HepG2 (cell line): ENCODE results near the gene POLR1G. TPM values are rescaled to one million over a fixed set of nuclear protein-coding genes. Genes with fewer than 3 reads are reported as not detected.

Experiments
- ADNP ChIP-seq: sonication (generic); formaldehyde crosslinking; IDR thresholded peaks from 2 replicates; pipeline ENCODE4 v1.4.0; 2020; ENCODE audit warnings: missing genetic modification reagents
- ARNTL ChIP-seq: sonication (generic); formaldehyde crosslinking; IDR thresholded peaks from 2 replicates; pipeline ENCODE4 v1.4.0; 2020; ENCODE audit warnings: mild to moderate bottlenecking, missing genetic modification reagents
- ATM ChIP-seq: fragments of 450-650 bp; IDR thresholded peaks from 2 replicates; pipeline ENCODE4 v1.7.1; 2017; ENCODE audit warnings: mild to moderate bottlenecking, borderline replicate concordance
- FOXA3 ChIP-seq: IDR thresholded peaks from 2 replicates; pipeline ENCODE4 v1.6.1; 2016; ENCODE audit warnings: missing genetic modification reagents, missing compliant biosample characterization
- GFI1 ChIP-seq: sonication (generic); formaldehyde crosslinking; IDR thresholded peaks from 2 replicates; pipeline ENCODE4 v1.5.0; 2020; ENCODE audit warnings: missing genetic modification reagents, mild to moderate bottlenecking, borderline replicate concordance
- HDAC2 ChIP-seq: sonication (generic); formaldehyde crosslinking; IDR thresholded peaks from 2 replicates; pipeline ENCODE4 v1.4.0; 2020; ENCODE audit warnings: missing genetic modification reagents
- NFIC ChIP-seq: IDR thresholded peaks from 2 replicates; pipeline ENCODE4 v1.6.1; 2012; ENCODE audit warnings: mild to moderate bottlenecking, low read length, inconsistent platforms
- PHF20 ChIP-seq: sonication (generic); formaldehyde crosslinking; IDR thresholded peaks from 2 replicates; pipeline ENCODE4 v1.5.0; 2020; ENCODE audit warnings: mild to moderate bottlenecking, missing genetic modification reagents
- PHF21A ChIP-seq: sonication (generic); formaldehyde crosslinking; IDR thresholded peaks from 2 replicates; pipeline ENCODE4 v1.5.0; 2020; ENCODE audit warnings: mild to moderate bottlenecking, missing genetic modification reagents
- SIN3A ChIP-seq: IDR thresholded peaks from 2 replicates; pipeline ENCODE4 v1.6.1; 2011; ENCODE audit warnings: low read depth, mild to moderate bottlenecking, control low read depth, low read length, borderline replicate concordance
- SMYD3 ChIP-seq: sonication (generic); formaldehyde crosslinking; IDR thresholded peaks from 2 replicates; pipeline ENCODE4 v1.8.1; 2023; ENCODE audit warnings: mild to moderate bottlenecking, missing genetic modification reagents
- ZFP36L1 ChIP-seq: sonication (generic); formaldehyde crosslinking; IDR thresholded peaks from 2 replicates; pipeline ENCODE4 v1.8.0; 2022; ENCODE audit warnings: mild to moderate bottlenecking, missing genetic modification reagents, moderate library complexity
- ZNF138 ChIP-seq: sonication (generic); formaldehyde crosslinking; IDR thresholded peaks from 2 replicates; pipeline ENCODE4 v1.5.0; 2020; ENCODE audit warnings: mild to moderate bottlenecking, low read depth, missing genetic modification reagents
- ZNF614 ChIP-seq: IDR thresholded peaks from 2 replicates; pipeline ENCODE4 v1.6.1; 2018; ENCODE audit warnings: missing biosample characterization, missing genetic modification reagents, inconsistent platforms, borderline replicate concordance
- ZNF652 ChIP-seq: IDR thresholded peaks from 2 replicates; pipeline ENCODE4 v1.6.1; 2016; ENCODE audit warnings: low read depth, borderline replicate concordance
- ZNF772 ChIP-seq: sonication (generic); formaldehyde crosslinking; IDR thresholded peaks from 2 replicates; pipeline ENCODE4 v1.5.0; 2020; ENCODE audit warnings: mild to moderate bottlenecking, missing genetic modification reagents
- ZNF878 ChIP-seq: sonication (generic); formaldehyde crosslinking; IDR thresholded peaks from 2 replicates; pipeline ENCODE4 v1.8.1; 2023; ENCODE audit warnings: mild to moderate bottlenecking, missing genetic modification reagents, moderate library complexity
- polyA plus RNA-seq, 8 experiments: library from polyadenylated mRNA; depleted of rRNA in 3 of 8; stranded (reverse) in 7 of 8; unstranded in 1 of 8; fragments of >200 nt; fragmentation: Illumina TruSeq in 4 of 8; extraction: Trizol in 4 of 8; gene quantifications; 2 replicates each; pipeline versions ENCODE4 v1.2.1 to v1.2.3, GENCODE V29; 2011 to 2016; ENCODE audit warnings: low read depth in 4 of 8, missing spikeins in 1 of 8, mixed read lengths in 1 of 8; ENCODE audit not compliant: insufficient read depth in 1 of 8
- total RNA-seq, 5 experiments: library from RNA; depleted of rRNA; stranded (reverse); fragments of >200 nt; fragmentation: Illumina TruSeq; extraction: Trizol; gene quantifications; 2 replicates each; pipeline ENCODE4 v1.2.3, GENCODE V29; 2016; ENCODE audit warnings: low read depth in 1 of 5
- TF ChIP-seq, protein P1 (sequence below): sonication (generic); formaldehyde crosslinking; IDR thresholded peaks from 2 replicates; pipeline ENCODE4 v1.4.0; 2020; ENCODE audit warnings: missing genetic modification reagents, mild to moderate bottlenecking, borderline replicate concordance
- TF ChIP-seq, protein P2 (sequence below), 2 experiments: fragments of 450-650 bp in 1 of 2; sonication (generic) in 1 of 2; formaldehyde crosslinking in 1 of 2; IDR thresholded peaks; 2 replicates each; pipeline versions ENCODE4 v1.6.1 to v1.8.0; 2016 to 2022; ENCODE audit warnings: antibody characterized with exemption in 1 of 2, mild to moderate bottlenecking in 1 of 2, missing genetic modification reagents in 1 of 2

Gene POLR1G
- total and polyA plus RNA-seq, 2 of the 13 experiments (the other 11 are each of a cell fraction or from before 2014, with no cell fraction given), result 3.5 to 20.8 TPM

DNA sequence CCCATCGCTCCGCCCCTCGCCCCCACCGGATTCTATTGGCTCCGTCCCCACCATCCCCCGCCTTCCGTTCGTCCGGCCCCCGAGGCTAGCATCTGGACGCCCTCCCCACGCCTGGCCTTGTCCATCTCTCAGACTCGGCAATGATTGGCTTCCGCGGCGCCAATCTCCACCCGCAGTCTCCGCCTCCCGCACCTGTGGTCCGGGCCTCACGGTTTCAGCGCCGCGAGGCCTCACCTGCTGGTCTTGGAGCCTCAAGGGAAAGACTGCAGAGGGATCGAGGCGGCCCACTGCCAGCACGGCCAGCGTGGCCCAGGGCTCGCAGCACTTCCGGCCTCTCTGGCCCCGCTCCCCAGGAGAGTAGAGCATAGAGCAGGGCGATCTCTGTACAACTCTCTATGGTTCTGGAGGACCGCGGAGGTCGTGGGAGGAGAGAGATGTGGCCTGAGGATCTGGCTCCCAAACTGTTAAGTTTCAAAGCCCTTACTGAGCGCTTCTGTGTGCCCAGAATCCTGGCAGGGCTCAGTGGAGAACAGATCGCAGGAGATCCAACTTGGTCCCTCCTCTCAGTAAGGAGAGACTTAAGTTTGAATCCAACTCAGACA lies 17.2 kb downstream of the POLR1G start, which contains the start of gene ERCC1 (continued):
- TF ChIP-seq, protein P1, sequence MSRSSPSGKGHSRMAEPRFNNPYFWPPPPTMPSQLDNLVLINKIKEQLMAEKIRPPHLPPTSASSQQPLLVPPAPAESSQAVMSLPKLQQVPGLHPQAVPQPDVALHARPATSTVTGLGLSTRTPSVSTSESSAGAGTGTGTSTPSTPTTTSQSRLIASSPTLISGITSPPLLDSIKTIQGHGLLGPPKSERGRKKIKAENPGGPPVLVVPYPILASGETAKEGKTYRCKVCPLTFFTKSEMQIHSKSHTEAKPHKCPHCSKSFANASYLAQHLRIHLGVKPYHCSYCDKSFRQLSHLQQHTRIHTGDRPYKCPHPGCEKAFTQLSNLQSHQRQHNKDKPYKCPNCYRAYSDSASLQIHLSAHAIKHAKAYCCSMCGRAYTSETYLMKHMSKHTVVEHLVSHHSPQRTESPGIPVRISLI (CRISPR knock-in tag), result 0 out of 2 replicates have a peak, but pooled peaks have one; percentile 9
- 0 out of 2 replicates have a peak, but pooled peaks have one; percentile 29 for TF ChIP-seq ZNF138 (CRISPR knock-in tag)
- TF ChIP-seq SIN3A, result 0 out of 2 replicates have a peak, but pooled peaks have one; percentile 68
- peak; percentile 89 for TF ChIP-seq PHF20 (CRISPR knock-in tag)
- peak; percentile 85; the same call in 1 of the 2 replicates for TF ChIP-seq PHF21A (CRISPR knock-in tag)
- no peak for TF ChIP-seq ATM
- TF ChIP-seq ZNF772 (CRISPR knock-in tag), result peak; percentile 94
- TF ChIP-seq ZNF878, result 0 out of 2 replicates have a peak, but pooled peaks have one; percentile 46
- TF ChIP-seq NFIC, result no peak
- 0 out of 2 replicates have a peak, but pooled peaks have one; percentile 50 for TF ChIP-seq SMYD3 (CRISPR knock-in tag)
- peak; percentile 73 for TF ChIP-seq HDAC2 (CRISPR knock-in tag)
- TF ChIP-seq FOXA3, result peak; percentile 48; the same call in 1 of the 2 replicates
- TF ChIP-seq ZNF614 (CRISPR knock-in tag), result peak; percentile 75
- 0 out of 2 replicates have a peak, but pooled peaks have one; percentile 60 for TF ChIP-seq ZFP36L1
- peak; percentile 66; the same call in 1 of the 2 replicates for TF ChIP-seq ZNF652 (CRISPR knock-in tag)
- no peak for TF ChIP-seq ADNP
- TF ChIP-seq GFI1 (CRISPR knock-in tag), result 0 out of 2 replicates have a peak, but pooled peaks have one; percentile 66
- TF ChIP-seq, protein P2, sequence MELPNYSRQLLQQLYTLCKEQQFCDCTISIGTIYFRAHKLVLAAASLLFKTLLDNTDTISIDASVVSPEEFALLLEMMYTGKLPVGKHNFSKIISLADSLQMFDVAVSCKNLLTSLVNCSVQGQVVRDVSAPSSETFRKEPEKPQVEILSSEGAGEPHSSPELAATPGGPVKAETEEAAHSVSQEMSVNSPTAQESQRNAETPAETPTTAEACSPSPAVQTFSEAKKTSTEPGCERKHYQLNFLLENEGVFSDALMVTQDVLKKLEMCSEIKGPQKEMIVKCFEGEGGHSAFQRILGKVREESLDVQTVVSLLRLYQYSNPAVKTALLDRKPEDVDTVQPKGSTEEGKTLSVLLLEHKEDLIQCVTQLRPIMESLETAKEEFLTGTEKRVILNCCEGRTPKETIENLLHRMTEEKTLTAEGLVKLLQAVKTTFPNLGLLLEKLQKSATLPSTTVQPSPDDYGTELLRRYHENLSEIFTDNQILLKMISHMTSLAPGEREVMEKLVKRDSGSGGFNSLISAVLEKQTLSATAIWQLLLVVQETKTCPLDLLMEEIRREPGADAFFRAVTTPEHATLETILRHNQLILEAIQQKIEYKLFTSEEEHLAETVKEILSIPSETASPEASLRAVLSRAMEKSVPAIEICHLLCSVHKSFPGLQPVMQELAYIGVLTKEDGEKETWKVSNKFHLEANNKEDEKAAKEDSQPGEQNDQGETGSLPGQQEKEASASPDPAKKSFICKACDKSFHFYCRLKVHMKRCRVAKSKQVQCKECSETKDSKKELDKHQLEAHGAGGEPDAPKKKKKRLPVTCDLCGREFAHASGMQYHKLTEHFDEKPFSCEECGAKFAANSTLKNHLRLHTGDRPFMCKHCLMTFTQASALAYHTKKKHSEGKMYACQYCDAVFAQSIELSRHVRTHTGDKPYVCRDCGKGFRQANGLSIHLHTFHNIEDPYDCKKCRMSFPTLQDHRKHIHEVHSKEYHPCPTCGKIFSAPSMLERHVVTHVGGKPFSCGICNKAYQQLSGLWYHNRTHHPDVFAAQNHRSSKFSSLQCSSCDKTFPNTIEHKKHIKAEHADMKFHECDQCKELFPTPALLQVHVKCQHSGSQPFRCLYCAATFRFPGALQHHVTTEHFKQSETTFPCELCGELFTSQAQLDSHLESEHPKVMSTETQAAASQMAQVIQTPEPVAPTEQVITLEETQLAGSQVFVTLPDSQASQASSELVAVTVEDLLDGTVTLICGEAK (IDR thresholded peaks at IDR 0.05), result no peak
- TF ChIP-seq, protein P2 (CRISPR knock-in tag; IDR thresholded peaks at IDR 0.05), result peak; percentile 70
- peak; percentile 75 for TF ChIP-seq ARNTL
